GM12878 (cell line): ENCODE results near the gene CRYAB. TPM values are rescaled to one million over a fixed set of nuclear protein-coding genes. Genes with fewer than 3 reads are reported as not detected.

Source experiments
- ATAC-seq: fragments of 200-7000 bp; cut with Tn5 transposase; 3 replicates; pipeline ENCODE4 v1.9.1; 2020; ENCODE audit warnings: mild to moderate bottlenecking, moderate library complexity
- BruUV-seq: library from RNA; stranded (reverse); fragments of 400-500 nt; replicated peaks from 2 replicates; lab custom pipeline; 2021; lab: Mats Ljungman, UMichigan
- CTCF ChIA-PET: fragments of 300-600 bp; sonication (Branson Sonifier 250); formaldehyde crosslinking; extraction: SDS; loops from one replicate; lab custom pipeline; 2021; ENCODE audit warnings: inconsistent platforms; lab: Yijun Ruan, JAX
- POLR2A ChIA-PET: fragments of 350-600 bp; formaldehyde crosslinking; extraction: SDS; loops from one replicate; lab custom pipeline; 2021; ENCODE audit warnings: inconsistent platforms; lab: Charles Lee
- RAD21 ChIA-PET: fragments of 300-600 bp; sonication (Branson Sonifier 250); formaldehyde crosslinking; loops from one replicate; lab custom pipeline; 2023; ENCODE audit warnings: antibody characterized with exemption; ENCODE audit not compliant: unreplicated experiment; lab: Charles Lee
- SMC1A ChIA-PET: fragments of 300-600 bp; sonication (Branson Sonifier 250); formaldehyde crosslinking; loops from one replicate; lab custom pipeline; 2023; ENCODE audit not compliant: unreplicated experiment, uncharacterized antibody; lab: Charles Lee
- DNase-seq: peaks from one replicate; pipeline ENCODE4 v3.0.0-alpha.2; 2011; ENCODE audit warnings: low read depth, low spot score
- FAIRE-seq: peaks from 3 replicates; lab custom pipeline; 2011; peaks lifted over from hg19 to GRCh38; lab: Jason Lieb, UNC
- H2AFZ ChIP-seq: 2 replicates; pipeline ENCODE4 v1.6.0; 2011; ENCODE audit warnings: low read depth, low read length, control low read depth; ENCODE audit not compliant: control insufficient read depth
- H3K27ac ChIP-seq: 2 replicates; pipeline ENCODE4 v1.5.1; 2011; ENCODE audit warnings: control low read depth; ENCODE audit not compliant: control insufficient read depth, insufficient read depth
- H3K27me3 ChIP-seq, 2 experiments: replicated peaks in 1 of 2; 2 replicates each; pipeline versions ENCODE4 v1.6.0 to v1.6.1; 2011; ENCODE audit warnings: low read length in 1 of 2; ENCODE audit not compliant: control insufficient read depth in 2 of 2, insufficient read depth in 2 of 2
- H3K36me3 ChIP-seq, 2 experiments: 2 replicates each; pipeline ENCODE4 v1.5.1; 2011; ENCODE audit warnings: low read length in 1 of 2; ENCODE audit not compliant: control insufficient read depth in 2 of 2, insufficient read depth in 2 of 2
- H3K4me1 ChIP-seq: 2 replicates; pipeline ENCODE4 v1.6.1; 2011; ENCODE audit warnings: mild to moderate bottlenecking, low read length, moderate library complexity, mixed read lengths; ENCODE audit not compliant: control insufficient read depth, insufficient read depth
- H3K4me2 ChIP-seq: 2 replicates; pipeline ENCODE4 v1.6.0; 2011; ENCODE audit warnings: control low read depth; ENCODE audit not compliant: control insufficient read depth, insufficient read depth
- H3K4me3 ChIP-seq: fragments of 200-600 bp; sonication (generic); 2 replicates; pipeline ENCODE4 v1.5.1; 2016
- H3K79me2 ChIP-seq: 2 replicates; pipeline ENCODE4 v1.6.0; 2011; ENCODE audit warnings: low read length; ENCODE audit not compliant: control insufficient read depth, insufficient read depth
- H3K9ac ChIP-seq: 2 replicates; pipeline ENCODE4 v1.8.0; 2011; ENCODE audit warnings: low read length, control low read depth, mixed read lengths; ENCODE audit not compliant: control insufficient read depth, insufficient read depth
- H3K9me3 ChIP-seq: replicated peaks from 3 replicates; pipeline ENCODE4 v1.5.1; 2011; ENCODE audit warnings: mild to moderate bottlenecking, low read length; ENCODE audit not compliant: control insufficient read depth, insufficient read depth
- H4K20me1 ChIP-seq: 2 replicates; pipeline ENCODE4 v1.6.0; 2011; ENCODE audit not compliant: control insufficient read depth, insufficient read depth
- BHLHE40 ChIP-seq, 2 experiments: fragments of 450-650 bp in 1 of 2; IDR thresholded peaks; 2 replicates each; pipeline ENCODE4 v1.6.1; 2011 to 2017; ENCODE audit warnings: low read depth in 2 of 2, borderline replicate concordance in 1 of 2, improper control_type of control experiment in 1 of 2, low read length in 1 of 2, mild to moderate bottlenecking in 1 of 2
- CHD4 ChIP-seq: fragments of 200-600 bp; sonication (generic); IDR thresholded peaks from 2 replicates; pipeline ENCODE4 v1.6.1; 2016; ENCODE audit warnings: mild to moderate bottlenecking
- FOS ChIP-seq: IDR thresholded peaks from 3 replicates; pipeline ENCODE4 v1.6.1; 2011; ENCODE audit warnings: borderline replicate concordance; ENCODE audit not compliant: insufficient read length; ENCODE audit errors: extremely low read depth
- FOXM1 ChIP-seq: IDR thresholded peaks from 2 replicates; pipeline ENCODE4 v1.6.1; 2012; ENCODE audit warnings: low read depth, mild to moderate bottlenecking, inconsistent platforms, low read length, moderate library complexity
- IKZF1 ChIP-seq: fragments of 450-650 bp; conservative IDR thresholded peaks from 2 replicates; pipeline ENCODE4 v1.6.1; 2017; ENCODE audit warnings: antibody characterized with exemption, mild to moderate bottlenecking
- JUNB ChIP-seq: IDR thresholded peaks from 2 replicates; pipeline ENCODE4 v1.6.1; 2016; ENCODE audit warnings: antibody characterized with exemption, mild to moderate bottlenecking
- MTA3 ChIP-seq: IDR thresholded peaks from 2 replicates; pipeline ENCODE4 v1.6.1; 2012; ENCODE audit warnings: low read length, inconsistent platforms, borderline replicate concordance
- PML ChIP-seq: IDR thresholded peaks from 2 replicates; pipeline ENCODE4 v1.6.1; 2012; ENCODE audit warnings: low read length, inconsistent platforms
- POU2F2 ChIP-seq: IDR thresholded peaks from 3 replicates; pipeline ENCODE4 v1.6.1; 2011; ENCODE audit warnings: low read depth, mild to moderate bottlenecking, low read length, borderline replicate concordance
- RAD51 ChIP-seq: fragments of 450-650 bp; IDR thresholded peaks from 2 replicates; pipeline ENCODE4 v1.6.1; 2016; ENCODE audit warnings: moderate library complexity, mild to moderate bottlenecking, inconsistent platforms
- SMAD1 ChIP-seq: fragments of 450-650 bp; IDR thresholded peaks from 2 replicates; pipeline ENCODE4 v1.6.1; 2018; ENCODE audit warnings: mild to moderate bottlenecking, low read depth; ENCODE audit not compliant: partially characterized antibody
- STAT3 ChIP-seq: IDR thresholded peaks from 2 replicates; pipeline ENCODE4 v1.6.1; 2011; ENCODE audit warnings: low read depth, low read length, improper control_type of control experiment
- SUPT20H ChIP-seq: IDR thresholded peaks from 2 replicates; pipeline ENCODE4 v1.6.1; 2011; ENCODE audit warnings: low read depth, mild to moderate bottlenecking, low read length, moderate library complexity, borderline replicate concordance; ENCODE audit not compliant: control insufficient read depth
- TARDBP ChIP-seq: IDR thresholded peaks from 2 replicates; pipeline ENCODE4 v1.6.1; 2016; ENCODE audit warnings: borderline replicate concordance
- ZBED1 ChIP-seq: IDR thresholded peaks from 2 replicates; pipeline ENCODE4 v1.6.1; 2016; ENCODE audit warnings: borderline replicate concordance
- ZNF24 ChIP-seq: fragments of 450-650 bp; IDR thresholded peaks from 2 replicates; pipeline ENCODE4 v1.6.1; 2017; ENCODE audit warnings: antibody characterized with exemption, mild to moderate bottlenecking
- WGBS: methylation state at CpG from one replicate; pipeline ENCODE4 v1.1.6; 2016; ENCODE audit warnings: low lambda C conversion rate; ENCODE audit not compliant: insufficient replicate concordance, insufficient coverage; ENCODE audit errors: missing lambda C conversion rate; 5-methylcytosine and 5-hydroxymethylcytosine counted together
- in situ Hi-C: fragments of 300-500 bp; cut with MboI; formaldehyde crosslinking; loops from 9 replicates; pipeline ENCODE4 v1.14.3; 2018; ENCODE audit warnings: mixed read lengths
- intact Hi-C: fragments of 100-400 bp; cut with micrococcal nuclease; formaldehyde crosslinking; loops from one replicate; pipeline ENCODE4 v1.14.2; 2022; ENCODE audit not compliant: unreplicated experiment
- polyA plus RNA-seq, 11 experiments: library from polyadenylated mRNA; depleted of rRNA in 4 of 11; unstranded in 6 of 11; stranded (reverse) in 5 of 11; fragments of >200 nt; fragmentation: Nextera tagmentation in 4 of 11; fragmentation: Illumina TruSeq in 1 of 11; extraction: Ambion mirVana in 4 of 11; extraction: Trizol in 1 of 11; gene quantifications; 1 replicate in 1 of 11; 2 replicates in 10 of 11; pipeline versions ENCODE4 v1.2.1 to v1.2.3, GENCODE V29; 2011 to 2016; ENCODE audit warnings: inconsistent platforms in 2 of 11, missing spikeins in 2 of 11, low read depth in 1 of 11
- total RNA-seq, 4 experiments: library from RNA; depleted of rRNA in 3 of 4; stranded (reverse); fragments of >200 nt in 3 of 4; fragmentation: Illumina TruSeq in 1 of 4; extraction: Trizol in 1 of 4; gene quantifications; 2 replicates each; pipeline versions ENCODE4 v1.2.1 to v1.2.3, GENCODE V29; 2013 to 2021
- TF ChIP-seq, protein P1 (sequence below): fragments of 450-650 bp; formaldehyde crosslinking; IDR thresholded peaks from 2 replicates; pipeline ENCODE4 v1.4.0; 2022; ENCODE audit warnings: mild to moderate bottlenecking, moderate library complexity
- TF ChIP-seq, protein P2 (sequence below): fragments of 450-650 bp; conservative IDR thresholded peaks from 2 replicates; pipeline ENCODE4 v1.6.1; 2017; ENCODE audit warnings: mild to moderate bottlenecking, moderate library complexity
- TF ChIP-seq, protein P3 (sequence below): IDR thresholded peaks from 2 replicates; pipeline ENCODE4 v1.6.1; 2012; ENCODE audit warnings: low read depth, low read length, improper control_type of control experiment

Gene CRYAB
- total and polyA plus RNA-seq, 10 of the 15 experiments (the other 5 are each of a cell fraction or from before 2014, with no cell fraction given) = 0.72 to 1.0 TPM; not detected in 8

DNA sequence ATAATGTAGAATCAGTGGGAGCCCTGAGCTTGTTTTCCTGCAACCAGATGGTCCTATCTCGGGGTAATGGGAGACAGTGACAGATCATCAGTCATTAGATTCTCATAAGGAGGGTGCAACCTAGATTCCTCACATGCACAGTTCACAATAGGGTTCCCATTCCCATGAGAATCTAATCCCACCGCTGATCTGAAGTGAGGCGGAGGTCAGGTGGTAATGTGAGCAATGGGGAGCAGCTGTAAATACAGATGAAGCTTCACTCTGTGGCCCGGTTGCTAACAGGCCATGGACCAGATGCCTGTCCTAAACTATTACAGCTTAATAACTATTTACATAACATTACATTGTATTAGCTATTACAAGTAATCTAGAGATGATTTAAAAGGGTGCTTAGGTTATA is 42.6 kb upstream of the CRYAB start:
- H2AFZ ChIP-seq = no peak overlapping the region
- no peaks in the 10 kb centered on the region for H3K79me2 ChIP-seq
- WGBS = 67% methylated on average over 4 of the region's 4 CpGs
- no TSS peak for BruUV-seq
- H3K9ac ChIP-seq = no peak overlapping the region
- no peak for FAIRE-seq
- H3K4me3 ChIP-seq = no peak overlapping the region
- ChIA-PET SMC1A (no interaction called here), POLR2A (no interaction called here), CTCF (interaction anchor here (1.0 to 1.2 kb wide), 2 partner anchors 19 to 326 kb away, joined by 3 to 4 read pairs; no protein-coding TSS in a partner anchor), RAD21 (interaction anchor here (1.5 kb wide), 1 partner anchor 22 kb away, joined by 3 read pairs; no protein-coding TSS in a partner anchor)
- no peaks in the 10 kb centered on the region for H3K4me1 ChIP-seq
- H3K4me2 ChIP-seq = no peak overlapping the region
- no peak for ATAC-seq
- H3K27ac ChIP-seq = no peak overlapping the region
- H4K20me1 ChIP-seq = no peaks in the 10 kb centered on the region
- no peaks in the 10 kb centered on the region for H3K27me3 ChIP-seq
- peaks cover 2% of the 10 kb centered on the region; the same call in 1 of the 3 replicates for H3K9me3 ChIP-seq
- in situ Hi-C loops (no loop called here), intact Hi-C loops (no loop called here)
- H3K36me3 ChIP-seq = no peaks in the 10 kb centered on the region
- DNase-seq = no peak
- TF ChIP-seq, protein P1, sequence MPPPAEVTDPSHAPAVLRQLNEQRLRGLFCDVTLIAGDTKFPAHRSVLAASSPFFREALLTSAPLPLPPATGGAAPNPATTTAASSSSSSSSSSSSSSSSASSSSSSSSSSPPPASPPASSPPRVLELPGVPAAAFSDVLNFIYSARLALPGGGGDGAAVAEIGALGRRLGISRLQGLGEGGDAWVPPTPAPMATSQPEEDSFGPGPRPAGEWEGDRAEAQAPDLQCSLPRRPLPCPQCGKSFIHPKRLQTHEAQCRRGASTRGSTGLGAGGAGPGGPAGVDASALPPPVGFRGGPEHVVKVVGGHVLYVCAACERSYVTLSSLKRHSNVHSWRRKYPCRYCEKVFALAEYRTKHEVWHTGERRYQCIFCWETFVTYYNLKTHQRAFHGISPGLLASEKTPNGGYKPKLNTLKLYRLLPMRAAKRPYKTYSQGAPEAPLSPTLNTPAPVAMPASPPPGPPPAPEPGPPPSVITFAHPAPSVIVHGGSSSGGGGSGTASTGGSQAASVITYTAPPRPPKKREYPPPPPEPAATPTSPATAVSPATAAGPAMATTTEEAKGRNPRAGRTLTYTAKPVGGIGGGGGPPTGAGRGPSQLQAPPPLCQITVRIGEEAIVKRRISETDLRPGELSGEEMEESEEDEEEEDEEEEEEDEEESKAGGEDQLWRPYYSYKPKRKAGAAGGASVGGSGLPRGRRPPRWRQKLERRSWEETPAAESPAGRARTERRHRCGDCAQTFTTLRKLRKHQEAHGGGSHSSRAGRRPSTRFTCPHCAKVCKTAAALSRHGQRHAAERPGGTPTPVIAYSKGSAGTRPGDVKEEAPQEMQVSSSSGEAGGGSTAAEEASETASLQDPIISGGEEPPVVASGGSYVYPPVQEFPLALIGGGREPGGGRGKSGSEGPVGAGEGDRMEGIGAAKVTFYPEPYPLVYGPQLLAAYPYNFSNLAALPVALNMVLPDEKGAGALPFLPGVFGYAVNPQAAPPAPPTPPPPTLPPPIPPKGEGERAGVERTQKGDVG (CRISPR knock-in tag) = no peak
- no peak for TF ChIP-seq CHD4
- TF ChIP-seq ZNF24 = no peak
- TF ChIP-seq, protein P2, sequence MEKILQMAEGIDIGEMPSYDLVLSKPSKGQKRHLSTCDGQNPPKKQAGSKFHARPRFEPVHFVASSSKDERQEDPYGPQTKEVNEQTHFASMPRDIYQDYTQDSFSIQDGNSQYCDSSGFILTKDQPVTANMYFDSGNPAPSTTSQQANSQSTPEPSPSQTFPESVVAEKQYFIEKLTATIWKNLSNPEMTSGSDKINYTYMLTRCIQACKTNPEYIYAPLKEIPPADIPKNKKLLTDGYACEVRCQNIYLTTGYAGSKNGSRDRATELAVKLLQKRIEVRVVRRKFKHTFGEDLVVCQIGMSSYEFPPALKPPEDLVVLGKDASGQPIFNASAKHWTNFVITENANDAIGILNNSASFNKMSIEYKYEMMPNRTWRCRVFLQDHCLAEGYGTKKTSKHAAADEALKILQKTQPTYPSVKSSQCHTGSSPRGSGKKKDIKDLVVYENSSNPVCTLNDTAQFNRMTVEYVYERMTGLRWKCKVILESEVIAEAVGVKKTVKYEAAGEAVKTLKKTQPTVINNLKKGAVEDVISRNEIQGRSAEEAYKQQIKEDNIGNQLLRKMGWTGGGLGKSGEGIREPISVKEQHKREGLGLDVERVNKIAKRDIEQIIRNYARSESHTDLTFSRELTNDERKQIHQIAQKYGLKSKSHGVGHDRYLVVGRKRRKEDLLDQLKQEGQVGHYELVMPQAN = no peak
- no peak for TF ChIP-seq MTA3
- TF ChIP-seq POU2F2 = no peak
- TF ChIP-seq BHLHE40 (IDR thresholded peaks at IDR 0.05; ENCODE audit: borderline replicate concordance in 1 of 2, low read depth in 2 of 2, low read length in 1 of 2) = no peak
- TF ChIP-seq, protein P3, sequence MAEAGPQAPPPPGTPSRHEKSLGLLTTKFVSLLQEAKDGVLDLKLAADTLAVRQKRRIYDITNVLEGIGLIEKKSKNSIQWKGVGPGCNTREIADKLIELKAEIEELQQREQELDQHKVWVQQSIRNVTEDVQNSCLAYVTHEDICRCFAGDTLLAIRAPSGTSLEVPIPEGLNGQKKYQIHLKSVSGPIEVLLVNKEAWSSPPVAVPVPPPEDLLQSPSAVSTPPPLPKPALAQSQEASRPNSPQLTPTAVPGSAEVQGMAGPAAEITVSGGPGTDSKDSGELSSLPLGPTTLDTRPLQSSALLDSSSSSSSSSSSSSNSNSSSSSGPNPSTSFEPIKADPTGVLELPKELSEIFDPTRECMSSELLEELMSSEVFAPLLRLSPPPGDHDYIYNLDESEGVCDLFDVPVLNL = no peak
- TF ChIP-seq ZBED1 = no peak
- TF ChIP-seq STAT3 = no peak
- TF ChIP-seq JUNB = no peak
- no peak for TF ChIP-seq RAD51
- no peak for TF ChIP-seq SUPT20H
- no peak for TF ChIP-seq FOS
- TF ChIP-seq IKZF1 = no peak
- TF ChIP-seq PML = no peak
- TF ChIP-seq FOXM1 = no peak
- no peak for TF ChIP-seq SMAD1
- no peak for TF ChIP-seq TARDBP
- TF ChIP-seq, all 136 proteins: peak for 0
